IPS-15b (cell line): Measurements from ENCODE around the gene NUP62CL.
A peak's percentile ranks its signal among the peaks of the same experiment; 100 is the strongest.
"Not testable (repeated sequence)": the region's sequence is repeated elsewhere in the genome, so short reads cannot be mapped to it uniquely, and the experiment has no call there.

Experiments
- H3K27me3 ChIP-seq: one replicate; pipeline ENCODE4 v1.6.1; 2013; ENCODE audit warnings: low read length; ENCODE audit not compliant: control insufficient read depth, insufficient read depth
- H3K36me3 ChIP-seq: one replicate; pipeline ENCODE4 v1.6.1; 2013; ENCODE audit warnings: low read length; ENCODE audit not compliant: control insufficient read depth, insufficient read depth
- H3K4me1 ChIP-seq: one replicate; pipeline ENCODE4 v1.6.1; 2013; ENCODE audit warnings: mild to moderate bottlenecking, low read length; ENCODE audit not compliant: control insufficient read depth, insufficient read depth
- H3K4me3 ChIP-seq: one replicate; pipeline ENCODE4 v1.5.1; 2013; ENCODE audit warnings: low read depth, low read length
- H3K9ac ChIP-seq: one replicate; pipeline ENCODE4 v1.6.1; 2013; ENCODE audit warnings: low read depth, mild to moderate bottlenecking, low read length
- H3K9me3 ChIP-seq: one replicate; pipeline ENCODE4 v1.6.1; 2013; ENCODE audit warnings: mild to moderate bottlenecking, low read length; ENCODE audit not compliant: control insufficient read depth, insufficient read depth

Gene NUP62CL

GRCh38 chrX:107197319-107197718 lies 8.9 kb downstream of the NUP62CL start:
- Histone ChIP-seq H3K27me3 (no peaks in the 10 kb centered on the region), H3K9me3 (no peaks in the 10 kb centered on the region), H3K9ac (no peak overlapping the region), H3K4me3 (no peak overlapping the region), H3K36me3 (no peaks in the 10 kb centered on the region), H3K4me1 (no peaks in the 10 kb centered on the region)

GRCh38 chrX:107171369-107172102 lies 34.7 kb downstream of the NUP62CL start:
- no peaks in the 10 kb centered on the region for H3K27me3 ChIP-seq

GRCh38 chrX:107168712-107169111 lies 37.5 kb downstream of the NUP62CL start:
- Histone ChIP-seq H3K9ac (no peak overlapping the region), H3K9me3 (no peaks in the 10 kb centered on the region)

More at GRCh38 chrX:107171369-107172102, 34.7 kb downstream of the NUP62CL start:
- no peaks in the 10 kb centered on the region for H3K4me1 ChIP-seq
- H3K9ac ChIP-seq, result no peak overlapping the region
- H3K4me3 ChIP-seq, result no peak overlapping the region
- H3K36me3 ChIP-seq, result no peaks in the 10 kb centered on the region
- H3K9me3 ChIP-seq, result no peaks in the 10 kb centered on the region

GRCh38 chrX:107168257-107168656 lies 38.0 kb downstream of the NUP62CL start:
- Histone ChIP-seq H3K27me3 (no peaks in the 10 kb centered on the region), H3K9ac (no peak overlapping the region), H3K4me1 (no peaks in the 10 kb centered on the region), H3K9me3 (no peaks in the 10 kb centered on the region), H3K36me3 (no peaks in the 10 kb centered on the region), H3K4me3 (no peak overlapping the region)

More at GRCh38 chrX:107168712-107169111, 37.5 kb downstream of the NUP62CL start:
- no peaks in the 10 kb centered on the region for H3K36me3 ChIP-seq
- no peaks in the 10 kb centered on the region for H3K4me1 ChIP-seq
- no peak overlapping the region for H3K4me3 ChIP-seq
- no peaks in the 10 kb centered on the region for H3K27me3 ChIP-seq

- H3K4me1 ChIP-seq, result no peaks in the 10 kb centered on the region
- no peaks in the 10 kb centered on the region for H3K36me3 ChIP-seq
- no peak overlapping the region for H3K9ac ChIP-seq
- H3K9me3 ChIP-seq, result no peaks in the 10 kb centered on the region
- no peak overlapping the region for H3K4me3 ChIP-seq
- no peaks in the 10 kb centered on the region for H3K27me3 ChIP-seq
These were observed 38.9 kb downstream of the NUP62CL start for GRCh38 chrX:107167163-107167921.

GRCh38 chrX:107157618-107158017 lies 48.6 kb downstream of the NUP62CL start:
- H3K9ac ChIP-seq, H3K4me1 ChIP-seq, H3K36me3 ChIP-seq, H3K4me3 ChIP-seq, H3K9me3 ChIP-seq, H3K27me3 ChIP-seq: not testable (repeated sequence)

- peak overlapping the region; percentile 41 for H3K4me3 ChIP-seq
- not testable (repeated sequence) for H3K9ac ChIP-seq, H3K4me1 ChIP-seq, H3K36me3 ChIP-seq, H3K27me3 ChIP-seq, H3K9me3 ChIP-seq
These were observed 50.4 kb downstream of the NUP62CL start for GRCh38 chrX:107155621-107156430.

- Histone ChIP-seq H3K9me3 (no peaks in the 10 kb centered on the region), H3K36me3 (no peaks in the 10 kb centered on the region), H3K4me1 (peaks cover 8% of the 10 kb centered on the region), H3K9ac (no peak overlapping the region), H3K27me3 (no peaks in the 10 kb centered on the region), H3K4me3 (peak overlapping the region; percentile 41)
These were observed 51.2 kb downstream of the NUP62CL start for GRCh38 chrX:107154787-107155620.

GRCh38 chrX:107153005-107153404 lies 53.2 kb downstream of the NUP62CL start:
- peaks cover 8% of the 10 kb centered on the region for H3K4me1 ChIP-seq
- H3K9ac ChIP-seq, result no peak overlapping the region

GRCh38 chrX:107146670-107147069 lies 59.6 kb downstream of the NUP62CL start:
- no peak overlapping the region for H3K9ac ChIP-seq
- H3K27me3 ChIP-seq, result no peaks in the 10 kb centered on the region
- no peaks in the 10 kb centered on the region for H3K36me3 ChIP-seq
- H3K4me3 ChIP-seq, result no peak overlapping the region
- peaks cover 3% of the 10 kb centered on the region for H3K4me1 ChIP-seq
- H3K9me3 ChIP-seq, result no peaks in the 10 kb centered on the region

More at GRCh38 chrX:107153005-107153404, 53.2 kb downstream of the NUP62CL start:
- Histone ChIP-seq H3K27me3 (no peaks in the 10 kb centered on the region), H3K36me3 (no peaks in the 10 kb centered on the region), H3K4me3 (no peak overlapping the region), H3K9me3 (no peaks in the 10 kb centered on the region)

GRCh38 chrX:107135965-107136307 lies 70.3 kb downstream of the NUP62CL start:
- Histone ChIP-seq H3K4me3 (no peak overlapping the region), H3K27me3 (no peaks in the 10 kb centered on the region), H3K9ac (no peak overlapping the region), H3K9me3 (no peaks in the 10 kb centered on the region), H3K4me1 (no peaks in the 10 kb centered on the region), H3K36me3 (no peaks in the 10 kb centered on the region)
